GM12878 (cell line): Measurements from ENCODE around the gene GDF11. TPM values are rescaled to one million over a fixed set of nuclear protein-coding genes. Genes with fewer than 3 reads are reported as not detected.
A peak's percentile ranks its signal among the peaks of the same experiment; 100 is the strongest.

ENCODE experiments used
- BRCA1 ChIP-seq: IDR thresholded peaks from 2 replicates; pipeline ENCODE4 v1.6.1; 2011; ENCODE audit warnings: low read depth, low read length, improper control_type of control experiment
- CBX3 ChIP-seq: fragments of 200-600 bp; sonication (generic); IDR thresholded peaks from 2 replicates; pipeline ENCODE4 v1.6.1; 2016; ENCODE audit warnings: low read depth, borderline replicate concordance
- EED ChIP-seq: sonication (generic); IDR thresholded peaks from 2 replicates; pipeline ENCODE4 v1.6.1; 2016; ENCODE audit warnings: antibody characterized with exemption, low read depth
- EGR1 ChIP-seq, 2 experiments: IDR thresholded peaks; 1 replicate in 1 of 2; 2 replicates in 1 of 2; pipeline ENCODE4 v1.6.1; 2011 to 2012; ENCODE audit warnings: low read depth in 2 of 2, low read length in 2 of 2, borderline replicate concordance in 1 of 2, mild to moderate bottlenecking in 1 of 2, moderate library complexity in 1 of 2
- FOXK2 ChIP-seq: fragments of 450-650 bp; IDR thresholded peaks from 2 replicates; pipeline ENCODE4 v1.6.1; 2017; ENCODE audit warnings: mild to moderate bottlenecking, moderate library complexity
- GABPA ChIP-seq: IDR thresholded peaks from 2 replicates; pipeline ENCODE4 v1.6.1; 2014; ENCODE audit warnings: antibody characterized with exemption, low read depth, mild to moderate bottlenecking, inconsistent platforms
- MAX ChIP-seq: IDR thresholded peaks from 2 replicates; pipeline ENCODE4 v1.6.1; 2012; ENCODE audit warnings: low read depth, low read length, improper control_type of control experiment
- MEF2B ChIP-seq: fragments of 450-650 bp; IDR thresholded peaks from 2 replicates; pipeline ENCODE4 v1.6.1; 2018; ENCODE audit warnings: mild to moderate bottlenecking, moderate library complexity; ENCODE audit not compliant: partially characterized antibody, poor library complexity, severe bottlenecking
- PAX8 ChIP-seq: fragments of 450-650 bp; IDR thresholded peaks from 2 replicates; pipeline ENCODE4 v1.6.1; 2017; ENCODE audit warnings: mild to moderate bottlenecking, moderate library complexity
- POLR2AphosphoS2 ChIP-seq: IDR thresholded peaks from 2 replicates; pipeline ENCODE4 v1.6.1; 2011; ENCODE audit warnings: low read depth, mild to moderate bottlenecking, low read length, improper control_type of control experiment, moderate library complexity
- POLR2AphosphoS5 ChIP-seq: IDR thresholded peaks from 2 replicates; pipeline ENCODE4 v1.6.1; 2011; ENCODE audit warnings: mild to moderate bottlenecking, low read length, inconsistent platforms
- SKIL ChIP-seq: fragments of 450-650 bp; IDR thresholded peaks from 2 replicates; pipeline ENCODE4 v1.6.1; 2017; ENCODE audit warnings: mild to moderate bottlenecking, low read depth, inconsistent platforms; ENCODE audit not compliant: poor library complexity, severe bottlenecking
- SMAD5 ChIP-seq: IDR thresholded peaks from 2 replicates; pipeline ENCODE4 v1.6.1; 2016; ENCODE audit warnings: antibody characterized with exemption, low read depth
- SREBF1 ChIP-seq: IDR thresholded peaks from 2 replicates; pipeline ENCODE4 v1.6.1; 2012; ENCODE audit warnings: mild to moderate bottlenecking, low read length
- STAT3 ChIP-seq: IDR thresholded peaks from 2 replicates; pipeline ENCODE4 v1.6.1; 2011; ENCODE audit warnings: low read depth, low read length, improper control_type of control experiment
- TAF1 ChIP-seq: IDR thresholded peaks from 2 replicates; pipeline ENCODE4 v1.6.1; 2011; ENCODE audit warnings: mild to moderate bottlenecking, low read depth, low read length, borderline replicate concordance
- TBL1XR1 ChIP-seq: IDR thresholded peaks from 2 replicates; pipeline ENCODE4 v1.6.1; 2012; ENCODE audit warnings: low read depth, low read length, improper control_type of control experiment
- ZBED1 ChIP-seq: IDR thresholded peaks from 2 replicates; pipeline ENCODE4 v1.6.1; 2016; ENCODE audit warnings: borderline replicate concordance
- ZNF207 ChIP-seq: fragments of 450-650 bp; IDR thresholded peaks from 2 replicates; pipeline ENCODE4 v1.6.1; 2014; ENCODE audit warnings: antibody characterized with exemption, mild to moderate bottlenecking, borderline replicate concordance
- polyA plus RNA-seq, 11 experiments: library from polyadenylated mRNA; depleted of rRNA in 4 of 11; unstranded in 6 of 11; stranded (reverse) in 5 of 11; fragments of >200 nt; fragmentation: Nextera tagmentation in 4 of 11; fragmentation: Illumina TruSeq in 1 of 11; extraction: Ambion mirVana in 4 of 11; extraction: Trizol in 1 of 11; gene quantifications; 1 replicate in 1 of 11; 2 replicates in 10 of 11; pipeline versions ENCODE4 v1.2.1 to v1.2.3, GENCODE V29; 2011 to 2016; ENCODE audit warnings: inconsistent platforms in 2 of 11, missing spikeins in 2 of 11, low read depth in 1 of 11
- total RNA-seq, 4 experiments: library from RNA; depleted of rRNA in 3 of 4; stranded (reverse); fragments of >200 nt in 3 of 4; fragmentation: Illumina TruSeq in 1 of 4; extraction: Trizol in 1 of 4; gene quantifications; 2 replicates each; pipeline versions ENCODE4 v1.2.1 to v1.2.3, GENCODE V29; 2013 to 2021
- TF ChIP-seq, protein P1 (sequence below): fragments of 450-650 bp; conservative IDR thresholded peaks from 2 replicates; pipeline ENCODE4 v1.6.1; 2017; ENCODE audit warnings: mild to moderate bottlenecking, moderate library complexity
- TF ChIP-seq, protein P2 (sequence below): fragments of 450-650 bp; IDR thresholded peaks from 2 replicates; pipeline ENCODE4 v1.6.1; 2018; ENCODE audit warnings: borderline replicate concordance, mild to moderate bottlenecking; ENCODE audit not compliant: partially characterized antibody
- TF ChIP-seq, protein P3 (sequence below): fragments of 450-650 bp; IDR thresholded peaks from 2 replicates; pipeline ENCODE4 v1.6.1; 2016; ENCODE audit warnings: mild to moderate bottlenecking

GDF11 gene
- total and polyA plus RNA-seq, 10 of the 15 experiments (the other 5 are each of a cell fraction or from before 2014, with no cell fraction given): 0.83 to 15.4 (median 4.3) TPM

DNA sequence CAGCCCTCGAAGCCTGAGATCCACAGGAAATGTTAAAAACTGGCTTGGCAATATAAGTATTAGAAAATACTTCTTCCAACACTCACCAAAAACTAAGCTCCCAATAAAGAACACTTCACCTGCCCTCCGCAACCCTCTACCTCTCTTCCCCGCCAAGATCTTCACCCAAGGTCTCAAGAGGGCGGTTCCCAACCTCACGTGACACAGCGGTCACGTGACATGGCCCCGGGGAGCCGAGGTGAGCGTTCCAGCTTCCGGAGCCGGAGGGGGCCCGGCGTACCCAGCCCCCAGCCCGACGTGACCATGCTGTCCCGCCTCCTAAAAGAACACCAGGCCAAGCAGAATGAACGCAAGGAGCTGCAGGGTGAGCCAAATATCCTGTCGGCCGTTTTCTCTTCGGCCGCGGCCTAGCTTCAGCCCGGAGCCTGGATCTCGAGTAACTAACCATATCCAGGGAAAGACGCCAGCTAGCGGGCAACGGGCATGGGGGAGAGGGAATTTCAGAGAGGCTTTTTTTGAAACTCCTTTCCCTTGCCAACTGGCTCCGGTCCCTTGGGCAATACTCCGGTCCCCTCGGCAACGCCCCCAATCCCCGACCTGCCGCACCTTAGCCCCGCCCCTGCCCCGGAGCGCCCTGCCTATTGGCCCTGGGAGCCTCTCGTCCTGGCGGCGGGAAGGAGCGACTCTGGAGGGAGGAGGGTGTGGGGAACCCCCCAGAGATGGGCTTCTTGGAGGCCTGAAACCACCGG, 26.9 kb upstream of the GDF11 start, which contains the start of gene BLOC1S1 (continued):
- TF ChIP-seq, protein P1, sequence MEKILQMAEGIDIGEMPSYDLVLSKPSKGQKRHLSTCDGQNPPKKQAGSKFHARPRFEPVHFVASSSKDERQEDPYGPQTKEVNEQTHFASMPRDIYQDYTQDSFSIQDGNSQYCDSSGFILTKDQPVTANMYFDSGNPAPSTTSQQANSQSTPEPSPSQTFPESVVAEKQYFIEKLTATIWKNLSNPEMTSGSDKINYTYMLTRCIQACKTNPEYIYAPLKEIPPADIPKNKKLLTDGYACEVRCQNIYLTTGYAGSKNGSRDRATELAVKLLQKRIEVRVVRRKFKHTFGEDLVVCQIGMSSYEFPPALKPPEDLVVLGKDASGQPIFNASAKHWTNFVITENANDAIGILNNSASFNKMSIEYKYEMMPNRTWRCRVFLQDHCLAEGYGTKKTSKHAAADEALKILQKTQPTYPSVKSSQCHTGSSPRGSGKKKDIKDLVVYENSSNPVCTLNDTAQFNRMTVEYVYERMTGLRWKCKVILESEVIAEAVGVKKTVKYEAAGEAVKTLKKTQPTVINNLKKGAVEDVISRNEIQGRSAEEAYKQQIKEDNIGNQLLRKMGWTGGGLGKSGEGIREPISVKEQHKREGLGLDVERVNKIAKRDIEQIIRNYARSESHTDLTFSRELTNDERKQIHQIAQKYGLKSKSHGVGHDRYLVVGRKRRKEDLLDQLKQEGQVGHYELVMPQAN: peak; percentile 99
- TF ChIP-seq GABPA (peak; percentile 77; the same call in 1 of the 2 replicates), STAT3 (no peak), CBX3 (no peak), EGR1 (IDR thresholded peaks at IDR 0.05; ENCODE audit: borderline replicate concordance in 1 of 2, low read depth in 2 of 2, low read length in 2 of 2) (peak; percentile 21 to 57), TBL1XR1 (0 out of 2 replicates have a peak, but pooled peaks have one; percentile 50), ZNF207 (peak; percentile 53; the same call in 1 of the 2 replicates), FOXK2 (peak; percentile 71), MAX (peak; percentile 88), PAX8 (no peak), ZBED1 (no peak), EED (peak; percentile 55), POLR2AphosphoS2 (no peak), SKIL (peak; percentile 43), POLR2AphosphoS5 (peak; percentile 61), TAF1 (peak; percentile 46; the same call in 1 of the 2 replicates), SMAD5 (no peak), SREBF1 (no peak), BRCA1 (no peak), MEF2B (peak; percentile 87)
- TF ChIP-seq, protein P2, sequence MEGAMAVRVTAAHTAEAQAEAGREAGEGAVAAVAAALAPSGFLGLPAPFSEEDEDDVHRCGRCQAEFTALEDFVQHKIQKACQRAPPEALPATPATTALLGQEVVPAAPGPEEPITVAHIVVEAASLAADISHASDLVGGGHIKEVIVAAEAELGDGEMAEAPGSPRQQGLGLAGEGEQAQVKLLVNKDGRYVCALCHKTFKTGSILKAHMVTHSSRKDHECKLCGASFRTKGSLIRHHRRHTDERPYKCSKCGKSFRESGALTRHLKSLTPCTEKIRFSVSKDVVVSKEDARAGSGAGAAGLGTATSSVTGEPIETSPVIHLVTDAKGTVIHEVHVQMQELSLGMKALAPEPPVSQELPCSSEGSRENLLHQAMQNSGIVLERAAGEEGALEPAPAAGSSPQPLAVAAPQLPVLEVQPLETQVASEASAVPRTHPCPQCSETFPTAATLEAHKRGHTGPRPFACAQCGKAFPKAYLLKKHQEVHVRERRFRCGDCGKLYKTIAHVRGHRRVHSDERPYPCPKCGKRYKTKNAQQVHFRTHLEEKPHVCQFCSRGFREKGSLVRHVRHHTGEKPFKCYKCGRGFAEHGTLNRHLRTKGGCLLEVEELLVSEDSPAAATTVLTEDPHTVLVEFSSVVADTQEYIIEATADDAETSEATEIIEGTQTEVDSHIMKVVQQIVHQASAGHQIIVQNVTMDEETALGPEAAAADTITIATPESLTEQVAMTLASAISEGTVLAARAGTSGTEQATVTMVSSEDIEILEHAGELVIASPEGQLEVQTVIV: peak; percentile 49
- TF ChIP-seq, protein P3, sequence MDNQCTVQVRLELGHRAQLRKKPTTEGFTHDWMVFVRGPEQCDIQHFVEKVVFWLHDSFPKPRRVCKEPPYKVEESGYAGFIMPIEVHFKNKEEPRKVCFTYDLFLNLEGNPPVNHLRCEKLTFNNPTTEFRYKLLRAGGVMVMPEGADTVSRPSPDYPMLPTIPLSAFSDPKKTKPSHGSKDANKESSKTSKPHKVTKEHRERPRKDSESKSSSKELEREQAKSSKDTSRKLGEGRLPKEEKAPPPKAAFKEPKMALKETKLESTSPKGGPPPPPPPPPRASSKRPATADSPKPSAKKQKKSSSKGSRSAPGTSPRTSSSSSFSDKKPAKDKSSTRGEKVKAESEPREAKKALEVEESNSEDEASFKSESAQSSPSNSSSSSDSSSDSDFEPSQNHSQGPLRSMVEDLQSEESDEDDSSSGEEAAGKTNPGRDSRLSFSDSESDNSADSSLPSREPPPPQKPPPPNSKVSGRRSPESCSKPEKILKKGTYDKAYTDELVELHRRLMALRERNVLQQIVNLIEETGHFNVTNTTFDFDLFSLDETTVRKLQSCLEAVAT: peak; percentile 64
